Measurements from ENCODE around the gene INSRR.

DNA sequence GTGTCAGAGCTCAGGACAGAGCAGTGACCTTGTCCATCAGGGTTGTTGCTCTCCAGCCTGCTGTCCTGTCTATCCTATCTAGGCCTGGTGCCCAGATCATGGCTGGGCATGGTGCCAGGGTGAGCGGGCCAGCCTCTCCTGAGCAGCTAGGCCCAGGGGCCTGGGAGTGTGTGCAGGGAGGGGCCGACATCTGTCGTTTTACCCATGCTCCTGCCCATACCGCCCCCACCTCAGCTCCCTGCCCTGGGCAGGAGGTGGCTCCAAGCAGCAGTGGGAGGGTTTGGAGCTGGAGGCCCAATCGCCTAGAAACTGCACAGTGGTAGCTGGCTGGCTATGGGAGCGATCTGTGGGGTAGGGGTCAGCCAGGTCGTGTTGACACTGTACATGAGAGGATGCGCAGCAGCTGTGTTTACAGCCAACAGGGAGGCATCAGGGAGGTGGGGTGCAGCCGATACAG is 6.5 kb downstream of the INSRR start:
- TF ChIP-seq, protein P1, sequence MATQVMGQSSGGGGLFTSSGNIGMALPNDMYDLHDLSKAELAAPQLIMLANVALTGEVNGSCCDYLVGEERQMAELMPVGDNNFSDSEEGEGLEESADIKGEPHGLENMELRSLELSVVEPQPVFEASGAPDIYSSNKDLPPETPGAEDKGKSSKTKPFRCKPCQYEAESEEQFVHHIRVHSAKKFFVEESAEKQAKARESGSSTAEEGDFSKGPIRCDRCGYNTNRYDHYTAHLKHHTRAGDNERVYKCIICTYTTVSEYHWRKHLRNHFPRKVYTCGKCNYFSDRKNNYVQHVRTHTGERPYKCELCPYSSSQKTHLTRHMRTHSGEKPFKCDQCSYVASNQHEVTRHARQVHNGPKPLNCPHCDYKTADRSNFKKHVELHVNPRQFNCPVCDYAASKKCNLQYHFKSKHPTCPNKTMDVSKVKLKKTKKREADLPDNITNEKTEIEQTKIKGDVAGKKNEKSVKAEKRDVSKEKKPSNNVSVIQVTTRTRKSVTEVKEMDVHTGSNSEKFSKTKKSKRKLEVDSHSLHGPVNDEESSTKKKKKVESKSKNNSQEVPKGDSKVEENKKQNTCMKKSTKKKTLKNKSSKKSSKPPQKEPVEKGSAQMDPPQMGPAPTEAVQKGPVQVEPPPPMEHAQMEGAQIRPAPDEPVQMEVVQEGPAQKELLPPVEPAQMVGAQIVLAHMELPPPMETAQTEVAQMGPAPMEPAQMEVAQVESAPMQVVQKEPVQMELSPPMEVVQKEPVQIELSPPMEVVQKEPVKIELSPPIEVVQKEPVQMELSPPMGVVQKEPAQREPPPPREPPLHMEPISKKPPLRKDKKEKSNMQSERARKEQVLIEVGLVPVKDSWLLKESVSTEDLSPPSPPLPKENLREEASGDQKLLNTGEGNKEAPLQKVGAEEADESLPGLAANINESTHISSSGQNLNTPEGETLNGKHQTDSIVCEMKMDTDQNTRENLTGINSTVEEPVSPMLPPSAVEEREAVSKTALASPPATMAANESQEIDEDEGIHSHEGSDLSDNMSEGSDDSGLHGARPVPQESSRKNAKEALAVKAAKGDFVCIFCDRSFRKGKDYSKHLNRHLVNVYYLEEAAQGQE (IDR thresholded peaks at IDR 0.05; ENCODE audit: low read depth): no peak
- TF ChIP-seq TAF1 (IDR thresholded peaks at IDR 0.05; ENCODE audit: low read depth) (no peak), EP300 (IDR thresholded peaks at IDR 0.05; ENCODE audit: borderline replicate concordance) (no peak), CEBPB (IDR thresholded peaks at IDR 0.05) (no peak), YY1 (IDR thresholded peaks at IDR 0.05; ENCODE audit: low read depth) (no peak), FOXM1 (IDR thresholded peaks at IDR 0.05; ENCODE audit: borderline replicate concordance, low read depth) (no peak), TEAD4 (IDR thresholded peaks at IDR 0.05) (no peak)
- TF ChIP-seq, protein P2, sequence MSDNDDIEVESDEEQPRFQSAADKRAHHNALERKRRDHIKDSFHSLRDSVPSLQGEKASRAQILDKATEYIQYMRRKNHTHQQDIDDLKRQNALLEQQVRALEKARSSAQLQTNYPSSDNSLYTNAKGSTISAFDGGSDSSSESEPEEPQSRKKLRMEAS (IDR thresholded peaks at IDR 0.05): no peak
